Activated naive CD4-positive, alpha-beta T cell treated with anti-CD3 and anti-CD28 coated beads, Interleukin-2, amount 50 U/mL, for 72 hours (primary cell): ENCODE data around the gene TAS2R39. TPM values are rescaled to one million over a fixed set of nuclear protein-coding genes. Genes with fewer than 3 reads are reported as not detected.
"Not testable (repeated sequence)": the region's sequence is repeated elsewhere in the genome, so short reads cannot be mapped to it uniquely, and the experiment has no call there.

Experiments
- ATAC-seq, 2 donors: fragments of 150-1000 bp; cut with Tn5 transposase; 2 replicates each; pipeline ENCODE4 v1.10.0; 2021; ENCODE audit warnings: mild to moderate bottlenecking in 2 of 2, moderate library complexity in 2 of 2
- DNase-seq, 2 donors: peaks; one replicate each; pipeline ENCODE4 v3.0.0; 2021 to 2022; ENCODE audit warnings: low spot score in 2 of 2
- H3K27ac Mint-ChIP-seq, 2 donors: one replicate each; pipeline ENCODE4 v1.8.0; 2022; ENCODE audit warnings: mild to moderate bottlenecking in 2 of 2, mixed read lengths in 2 of 2
- H3K36me3 Mint-ChIP-seq, 2 donors: one replicate each; pipeline ENCODE4 v1.8.0; 2022; ENCODE audit warnings: mixed read lengths in 2 of 2
- H3K9me3 Mint-ChIP-seq, 2 donors: one replicate each; pipeline ENCODE4 v1.8.0; 2022; ENCODE audit warnings: mixed read lengths in 2 of 2
- total RNA-seq, 2 donors: library from RNA; stranded (reverse); gene quantifications; one replicate each; pipeline ENCODE4 v1.2.3, GENCODE V29; 2022

TAS2R39 gene
- total RNA-seq: not detected

- DNase-seq (no peak), ATAC-seq (no peak)
- Mint-ChIP-seq H3K27ac (no peak within 1 kb of the TSS), H3K9me3 (peaks cover 9 to 17% of the 10 kb centered on the region in 2 donors), H3K36me3 (no peaks in the 10 kb centered on the region)
Observed at GRCh38 chr7:143183024-143183423, at the start of gene TAS2R39. TSS of gene TAS2R39 (plus strand) at chr7:143183419. CDS start at chr7:143183419, 0 bp downstream.

GRCh38 chr7:143147070-143147469, 36.1 kb upstream of the TAS2R39 start:
- Mint-ChIP-seq H3K27ac (no peak overlapping the region), H3K36me3 (peaks cover 5% of the 10 kb centered on the region in 2 donors), H3K9me3 (peaks cover 4 to 12% of the 10 kb centered on the region in 2 donors)
- no peak for DNase-seq
- no peak for ATAC-seq

- no peak for DNase-seq
- Mint-ChIP-seq H3K36me3 (peaks cover 5% of the 10 kb centered on the region in 2 donors), H3K27ac (no peak overlapping the region), H3K9me3 (peaks cover 4 to 12% of the 10 kb centered on the region in 2 donors)
- no peak for ATAC-seq
Observed at GRCh38 chr7:143148050-143148449, 35.2 kb upstream of the TAS2R39 start.

- DNase-seq (no peak), ATAC-seq (no peak)
- H3K27ac Mint-ChIP-seq: no peak overlapping the region
- H3K36me3 Mint-ChIP-seq: peaks cover 5% of the 10 kb centered on the region in 2 donors
- H3K9me3 Mint-ChIP-seq: peaks cover 4 to 12% of the 10 kb centered on the region in 2 donors
Observed at GRCh38 chr7:143148651-143149050, 34.6 kb upstream of the TAS2R39 start.

GRCh38 chr7:143150696-143151095, 32.5 kb upstream of the TAS2R39 start:
- not testable (repeated sequence) for H3K27ac Mint-ChIP-seq, H3K36me3 Mint-ChIP-seq, DNase-seq, ATAC-seq
- H3K9me3 Mint-ChIP-seq: peaks cover 4 to 12% of the 10 kb centered on the region in 2 donors

- ATAC-seq, DNase-seq, H3K9me3 Mint-ChIP-seq, H3K27ac Mint-ChIP-seq, H3K36me3 Mint-ChIP-seq: not testable (repeated sequence)
Observed at GRCh38 chr7:143158617-143159016, 24.6 kb upstream of the TAS2R39 start.

GRCh38 chr7:143171697-143172096, 11.5 kb upstream of the TAS2R39 start:
- Mint-ChIP-seq H3K36me3 (no peaks in the 10 kb centered on the region), H3K27ac (no peak overlapping the region), H3K9me3 (peaks cover 0 to 5% of the 10 kb centered on the region in 2 donors)
- no peak for ATAC-seq
- DNase-seq: no peak

- H3K36me3 Mint-ChIP-seq: peaks cover 0 to 3% of the 10 kb centered on the region in 2 donors
- ATAC-seq (no peak), DNase-seq (no peak)
- H3K27ac Mint-ChIP-seq: no peak overlapping the region
- H3K9me3 Mint-ChIP-seq: peaks cover 0 to 5% of the 10 kb centered on the region in 2 donors
Observed at GRCh38 chr7:143172354-143172753, 10.9 kb upstream of the TAS2R39 start.

GRCh38 chr7:143176128-143176527, 7.1 kb upstream of the TAS2R39 start:
- ATAC-seq (no peak), DNase-seq (no peak)
- peaks cover 12 to 26% of the 10 kb centered on the region in 2 donors for H3K9me3 Mint-ChIP-seq
- peaks cover 0 to 6% of the 10 kb centered on the region in 2 donors for H3K36me3 Mint-ChIP-seq
- H3K27ac Mint-ChIP-seq: no peak overlapping the region

GRCh38 chr7:143177374-143178119, 5.7 kb upstream of the TAS2R39 start:
- Mint-ChIP-seq H3K36me3 (peaks cover 0 to 6% of the 10 kb centered on the region in 2 donors), H3K9me3 (peaks cover 12 to 26% of the 10 kb centered on the region in 2 donors), H3K27ac (no peak overlapping the region)
- DNase-seq (no peak), ATAC-seq (no peak)

GRCh38 chr7:143180771-143181170, 2.4 kb upstream of the TAS2R39 start:
- not testable (repeated sequence) for H3K27ac Mint-ChIP-seq, H3K36me3 Mint-ChIP-seq, ATAC-seq, DNase-seq
- H3K9me3 Mint-ChIP-seq: peaks cover 12 to 26% of the 10 kb centered on the region in 2 donors

- ATAC-seq: no peak
- DNase-seq: no peak
- Mint-ChIP-seq H3K9me3 (peaks cover 12 to 26% of the 10 kb centered on the region in 2 donors), H3K27ac (no peak overlapping the region), H3K36me3 (peaks cover 0 to 6% of the 10 kb centered on the region in 2 donors)
Observed at GRCh38 chr7:143181349-143181748, 1.9 kb upstream of the TAS2R39 start.

- Mint-ChIP-seq H3K9me3 (no peaks in the 10 kb centered on the region), H3K27ac (no peak overlapping the region), H3K36me3 (no peaks in the 10 kb centered on the region)
- DNase-seq (no peak), ATAC-seq (no peak)
Observed at GRCh38 chr7:143185551-143185950, 2.3 kb downstream of the TAS2R39 start.

GRCh38 chr7:143188994-143189393, 5.8 kb downstream of the TAS2R39 start:
- Mint-ChIP-seq H3K9me3 (no peaks in the 10 kb centered on the region), H3K27ac (no peak overlapping the region), H3K36me3 (no peaks in the 10 kb centered on the region)
- no peak for DNase-seq
- no peak for ATAC-seq

- Mint-ChIP-seq H3K27ac (no peak overlapping the region), H3K36me3 (no peaks in the 10 kb centered on the region), H3K9me3 (no peaks in the 10 kb centered on the region)
- no peak for ATAC-seq
- no peak for DNase-seq
Observed at GRCh38 chr7:143193880-143194279, 10.7 kb downstream of the TAS2R39 start.

- Mint-ChIP-seq H3K36me3 (no peaks in the 10 kb centered on the region), H3K9me3 (no peaks in the 10 kb centered on the region), H3K27ac (no peak overlapping the region)
- no peak for DNase-seq
- ATAC-seq: no peak
Observed at GRCh38 chr7:143199040-143199439, 15.8 kb downstream of the TAS2R39 start.

GRCh38 chr7:143202161-143202560, 18.9 kb downstream of the TAS2R39 start:
- Mint-ChIP-seq H3K9me3 (no peaks in the 10 kb centered on the region), H3K27ac (no peak overlapping the region), H3K36me3 (no peaks in the 10 kb centered on the region)
- ATAC-seq: no peak
- no peak for DNase-seq

- H3K27ac Mint-ChIP-seq: no peak overlapping the region
- ATAC-seq (no peak), DNase-seq (no peak)
- H3K9me3 Mint-ChIP-seq: no peaks in the 10 kb centered on the region
- H3K36me3 Mint-ChIP-seq: no peaks in the 10 kb centered on the region
Observed at GRCh38 chr7:143203386-143203785, 20.2 kb downstream of the TAS2R39 start.
